HG03025 (cell line): ENCODE results near the gene ANO4.

ENCODE experiments used
- ATAC-seq: cut with Tn5 transposase; IDR thresholded peaks from one replicate; pipeline ENCODE4 v1.9.1; 2021; ENCODE audit warnings: mild to moderate bottlenecking, moderate library complexity; ENCODE audit not compliant: unreplicated experiment, low FRiP score

ANO4 gene

GRCh38 chr12:100800723-100801122, 6.1 kb downstream of the ANO4 start:
- no peak for ATAC-seq

- no peak for ATAC-seq
Observed at GRCh38 chr12:100801320-100801719, 6.7 kb downstream of the ANO4 start.

DNA sequence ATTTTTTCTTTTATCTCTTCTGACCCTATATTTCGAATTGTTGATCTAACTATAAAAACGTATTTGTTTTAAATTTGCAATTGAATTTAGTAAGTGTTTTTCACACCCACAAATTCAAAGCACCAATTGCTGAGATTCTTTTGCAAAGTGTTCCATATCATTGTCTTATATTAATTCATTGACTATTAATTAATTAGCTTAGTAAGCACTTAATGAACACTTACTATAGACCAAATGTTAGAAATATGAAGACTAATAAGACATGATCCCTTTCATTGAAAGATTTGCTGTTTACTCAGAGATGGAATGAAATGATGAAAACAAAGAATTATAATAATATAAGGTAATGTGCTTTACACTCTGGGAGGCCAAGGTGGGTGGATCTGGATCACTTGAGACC, 14.2 kb downstream of the ANO4 start:
- no peak for ATAC-seq

GRCh38 chr12:100820314-100820713, 25.7 kb downstream of the ANO4 start:
- ATAC-seq: no peak

- ATAC-seq: no peak
Observed at GRCh38 chr12:100823963-100824362, 29.4 kb downstream of the ANO4 start.

DNA sequence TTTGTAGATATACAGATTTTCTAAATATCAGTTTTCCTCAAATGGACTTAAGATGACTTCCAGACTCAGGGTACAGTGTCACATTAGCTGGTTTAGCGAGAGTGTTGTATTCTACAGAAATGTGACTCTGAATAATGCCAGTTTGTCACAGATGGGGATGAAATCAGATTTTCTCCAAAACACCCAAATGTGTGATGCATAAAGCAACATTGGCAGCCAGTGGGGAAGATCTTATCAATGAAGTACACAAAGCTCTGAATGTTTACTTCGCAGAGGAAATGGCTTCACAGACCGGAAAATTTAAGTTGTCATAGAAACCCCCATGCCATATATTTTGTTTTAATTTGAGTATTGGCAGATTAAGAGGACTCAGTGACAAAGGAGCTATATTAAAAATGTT, 29.9 kb downstream of the ANO4 start:
- no peak for ATAC-seq

- no peak for ATAC-seq
Observed at GRCh38 chr12:100826323-100826722, 31.7 kb downstream of the ANO4 start.

- no peak for ATAC-seq
Observed at GRCh38 chr12:100827901-100828520, 33.4 kb downstream of the ANO4 start.

DNA sequence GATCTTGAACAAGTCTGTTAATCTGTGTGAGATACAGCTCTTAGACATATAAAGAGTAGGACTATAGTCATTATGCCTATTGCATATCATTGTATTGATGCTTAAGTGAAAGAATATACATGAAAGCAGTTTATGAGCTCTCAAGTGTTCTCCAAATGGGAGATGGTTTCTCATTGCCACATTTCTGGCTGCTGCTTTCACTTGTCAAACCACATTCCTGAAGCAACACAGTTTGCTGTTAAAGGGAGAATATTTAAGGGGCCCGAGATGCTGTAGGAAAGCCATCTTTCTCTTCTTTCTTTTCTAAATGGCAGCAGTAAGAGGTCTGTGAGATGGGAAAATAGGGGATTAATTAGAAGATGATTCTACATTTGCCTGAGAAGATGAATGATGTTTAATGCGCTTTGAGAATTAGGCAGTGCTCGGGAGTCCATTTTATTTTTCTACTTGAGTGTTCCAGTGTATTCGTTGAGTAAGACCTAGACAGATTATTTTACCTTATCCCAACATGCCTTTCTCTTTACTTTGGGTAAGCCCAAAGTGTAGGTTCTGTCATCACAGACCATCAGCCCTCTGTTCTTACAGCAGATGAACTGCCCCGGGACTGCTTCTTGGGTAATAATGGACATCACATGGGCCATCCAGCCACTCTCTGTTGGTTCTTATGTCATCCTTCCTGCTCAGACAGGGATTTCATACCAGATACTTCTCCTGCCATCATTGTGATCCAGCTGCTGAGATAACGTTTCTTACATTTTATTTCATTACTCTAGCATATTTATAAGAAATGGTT, 35.6 kb downstream of the ANO4 start:
- ATAC-seq: no peak

DNA sequence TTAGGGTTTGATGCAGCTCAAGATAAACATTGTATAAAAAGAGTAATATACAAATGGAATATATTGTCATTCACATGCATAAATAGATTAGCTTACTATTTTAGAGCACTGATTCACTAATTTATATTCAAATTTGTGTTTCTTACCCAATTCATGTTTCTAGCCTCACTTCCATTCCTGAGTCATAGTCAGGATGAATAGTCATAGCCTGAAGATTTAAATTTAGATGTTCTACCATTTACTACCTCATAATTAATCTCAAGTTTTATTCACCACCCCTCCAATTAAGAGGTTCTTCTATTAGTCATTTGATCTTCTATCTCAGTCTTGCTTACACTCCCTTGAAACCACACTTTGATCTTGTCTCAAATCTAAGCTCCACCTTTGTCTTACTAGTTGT, 38.7 kb downstream of the ANO4 start:
- ATAC-seq: no peak

- no peak for ATAC-seq
Observed at GRCh38 chr12:100840748-100841147, 46.2 kb downstream of the ANO4 start.

- ATAC-seq: no peak
Observed at GRCh38 chr12:100842156-100842555, 47.6 kb downstream of the ANO4 start.

- ATAC-seq: no peak
Observed at GRCh38 chr12:100843061-100843460, 48.5 kb downstream of the ANO4 start.

DNA sequence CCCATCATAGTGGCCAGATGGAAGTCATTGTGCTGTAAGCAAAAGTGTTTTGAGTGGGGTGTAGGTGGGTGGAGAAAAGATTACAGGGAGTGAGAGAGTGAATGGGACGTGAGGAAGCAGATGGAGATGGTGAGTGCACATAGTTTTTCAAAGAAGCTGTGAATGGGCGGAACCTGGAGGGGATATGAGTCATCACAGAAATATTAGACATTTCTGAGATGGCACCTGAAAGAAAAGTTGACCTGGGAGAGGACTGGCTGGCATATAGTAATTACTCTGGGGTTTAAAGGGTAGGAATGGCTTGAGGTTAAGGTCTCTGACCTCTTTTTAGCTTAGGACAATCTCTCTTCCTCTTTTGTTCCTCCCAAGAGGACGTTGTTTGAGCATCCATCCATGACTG, 50.5 kb downstream of the ANO4 start:
- ATAC-seq: no peak

GRCh38 chr12:100851637-100852036, 57.1 kb downstream of the ANO4 start:
- no peak for ATAC-seq

- ATAC-seq: no peak
Observed at GRCh38 chr12:100857418-100857817, 62.8 kb downstream of the ANO4 start.

GRCh38 chr12:100857971-100858370, 63.4 kb downstream of the ANO4 start:
- no peak for ATAC-seq

- no peak for ATAC-seq
Observed at GRCh38 chr12:100858656-100859055, 64.1 kb downstream of the ANO4 start.

DNA sequence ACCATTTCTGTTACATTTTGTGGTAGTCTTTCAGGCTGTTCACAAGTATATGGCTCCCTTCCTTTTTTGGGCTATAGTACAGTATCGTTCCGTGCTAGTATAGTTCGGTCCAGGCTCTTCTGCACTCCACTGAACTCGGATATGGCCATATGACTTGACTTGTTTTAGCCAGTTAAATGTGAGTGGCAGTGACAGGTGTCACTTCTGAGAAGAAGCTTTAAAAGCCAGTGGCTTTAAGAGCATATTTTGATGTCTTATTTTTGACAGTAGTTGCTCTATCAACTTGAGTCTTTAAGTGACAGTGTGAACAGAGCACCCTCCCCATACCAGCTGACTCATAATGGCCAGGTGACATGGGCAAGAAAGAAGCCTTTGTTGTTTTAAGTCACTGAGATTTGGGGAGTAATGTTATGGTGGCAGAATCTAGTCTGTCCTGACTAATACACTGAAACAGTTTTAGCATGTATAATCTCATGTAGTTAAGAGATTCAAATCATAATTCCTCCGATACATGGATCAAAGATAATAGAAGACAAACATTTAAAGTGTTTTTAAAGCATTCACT, 64.6 kb downstream of the ANO4 start:
- no peak for ATAC-seq

DNA sequence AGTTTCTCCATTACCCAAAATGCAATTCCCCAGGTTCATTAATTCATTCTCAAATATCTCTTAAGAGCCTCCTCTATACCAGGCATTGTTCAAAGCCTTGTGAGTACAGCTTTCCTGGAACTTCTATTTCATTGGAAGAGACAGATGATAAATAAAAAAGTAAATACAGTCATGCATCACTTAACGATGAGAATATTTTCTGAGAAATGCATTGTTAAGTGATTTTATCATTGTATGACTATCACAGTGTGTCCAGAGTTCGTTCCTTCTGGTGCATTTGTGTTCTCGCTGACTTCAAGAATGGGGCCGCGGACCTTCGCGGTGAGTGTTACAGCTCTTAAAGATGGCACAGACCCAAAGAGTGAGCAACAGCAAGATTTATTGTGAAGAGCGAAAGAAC, 66.0 kb downstream of the ANO4 start:
- ATAC-seq: no peak

DNA sequence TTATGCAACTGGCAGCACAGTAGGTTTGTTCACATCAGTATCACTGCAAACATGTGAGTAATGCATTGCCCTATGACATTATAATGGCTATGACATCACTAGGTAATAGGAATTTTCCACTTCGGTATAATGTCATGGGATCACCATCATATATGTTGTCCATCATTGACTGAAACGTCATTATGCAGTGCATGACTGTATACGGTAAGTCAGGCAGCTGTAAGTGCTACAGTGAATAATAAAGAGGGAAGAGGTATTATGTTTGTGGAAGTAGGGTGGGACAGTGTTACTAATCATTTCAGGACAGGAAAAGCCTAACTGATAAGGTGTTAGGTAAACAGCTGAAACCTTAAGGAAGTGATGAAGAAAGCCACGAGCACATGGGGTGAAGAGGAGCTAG, 68.1 kb downstream of the ANO4 start:
- no peak for ATAC-seq

GRCh38 chr12:100864366-100864765, 69.8 kb downstream of the ANO4 start:
- no peak for ATAC-seq
